Measurements from ENCODE around the gene SMG6.

- TF ChIP-seq CTCF (IDR thresholded peaks at IDR 0.05; ENCODE audit: extremely low read depth in 1 of 2, insufficient read depth in 1 of 2, low read depth in 1 of 2, low read length in 2 of 2) (no peak), JUN (IDR thresholded peaks at IDR 0.05; ENCODE audit: borderline replicate concordance, insufficient read depth, insufficient read length, low read depth) (no peak), POLR2A (IDR thresholded peaks at IDR 0.05; ENCODE audit: low read depth, low read length) (no peak), EZH2 (IDR thresholded peaks at IDR 0.05; ENCODE audit: borderline replicate concordance, low read depth, low read length, severe bottlenecking) (no peak), MAX (IDR thresholded peaks at IDR 0.05; ENCODE audit: insufficient read depth, insufficient read length) (no peak), GATA2 (IDR thresholded peaks at IDR 0.05; ENCODE audit: insufficient read depth, insufficient read length, low read depth, low read length) (no peak), POLR2AphosphoS5 (IDR thresholded peaks at IDR 0.05; ENCODE audit: insufficient read depth, low read depth, low read length) (no peak), MYC (IDR thresholded peaks at IDR 0.05; ENCODE audit: low read depth, low read length) (no peak), FOS (IDR thresholded peaks at IDR 0.05; ENCODE audit: borderline replicate concordance, insufficient read depth, low read length) (no peak)
Measured at GRCh38 chr17:2302778-2303203, 794 bp downstream of the SMG6 start.
